Neuronal stem cell (in vitro differentiated cells): ENCODE data around the gene IFT25.

Experiments
- DNase-seq: peaks from one replicate; pipeline ENCODE4 v3.0.0-alpha.2; 2013; ENCODE audit warnings: low spot score
- H2AFZ ChIP-seq: one replicate; pipeline ENCODE4 v1.6.1; 2013; ENCODE audit warnings: mild to moderate bottlenecking, low read length, inconsistent platforms
- H2AK5ac ChIP-seq: 2 replicates; pipeline ENCODE4 v1.6.1; 2013; ENCODE audit warnings: low read depth, mild to moderate bottlenecking, inconsistent platforms, low read length, moderate library complexity, mixed read lengths
- H2BK120ac ChIP-seq: 2 replicates; pipeline ENCODE4 v1.6.1; 2013; ENCODE audit warnings: low read depth, mild to moderate bottlenecking, inconsistent platforms, low read length, moderate library complexity, mixed read lengths
- H2BK12ac ChIP-seq: one replicate; pipeline ENCODE4 v1.6.1; 2013; ENCODE audit warnings: low read length, inconsistent platforms
- H2BK15ac ChIP-seq: 2 replicates; pipeline ENCODE4 v1.6.1; 2013; ENCODE audit warnings: mild to moderate bottlenecking, low read length, inconsistent platforms, mixed read lengths
- H2BK5ac ChIP-seq: one replicate; pipeline ENCODE4 v1.6.1; 2013; ENCODE audit warnings: inconsistent platforms, mild to moderate bottlenecking, low read length, moderate library complexity
- H3K14ac ChIP-seq: one replicate; pipeline ENCODE4 v1.6.1; 2013; ENCODE audit warnings: low read length, inconsistent platforms
- H3K18ac ChIP-seq: 2 replicates; pipeline ENCODE4 v1.6.1; 2013; ENCODE audit warnings: low read length, inconsistent platforms
- H3K23ac ChIP-seq: 2 replicates; pipeline ENCODE4 v1.6.1; 2013; ENCODE audit warnings: low read depth, mild to moderate bottlenecking, mixed read lengths, low read length, inconsistent platforms; ENCODE audit not compliant: poor library complexity
- H3K27ac ChIP-seq: replicated peaks from 3 replicates; pipeline ENCODE4 v1.5.1; 2013; ENCODE audit warnings: low read length, inconsistent platforms
- H3K27me3 ChIP-seq, 3 experiments: 2 replicates each; pipeline ENCODE4 v1.6.1; 2013; ENCODE audit warnings: low read length in 3 of 3, mild to moderate bottlenecking in 2 of 3, inconsistent platforms in 1 of 3, low read depth in 1 of 3, mixed read lengths in 1 of 3, moderate library complexity in 1 of 3; ENCODE audit not compliant: control insufficient read depth in 3 of 3, insufficient read depth in 3 of 3
- H3K36me3 ChIP-seq, 2 donors: replicated peaks in 1 of 2; 2 replicates each; pipeline ENCODE4 v1.6.1; 2013; ENCODE audit warnings: low read length in 2 of 2; ENCODE audit not compliant: control insufficient read depth in 2 of 2, insufficient read depth in 2 of 2
- H3K4ac ChIP-seq: 2 replicates; pipeline ENCODE4 v1.6.1; 2013; ENCODE audit warnings: inconsistent platforms, mild to moderate bottlenecking, low read length, moderate library complexity
- H3K4me1 ChIP-seq, 2 donors: 1 replicate in 1 of 2; 2 replicates in 1 of 2; pipeline ENCODE4 v1.6.1; 2013; ENCODE audit warnings: low read length in 2 of 2, low read depth in 1 of 2; ENCODE audit not compliant: control insufficient read depth in 2 of 2, insufficient read depth in 1 of 2
- H3K4me2 ChIP-seq: one replicate; pipeline ENCODE4 v1.6.1; 2013; ENCODE audit warnings: mild to moderate bottlenecking, low read length, inconsistent platforms; ENCODE audit not compliant: insufficient read depth, poor library complexity, severe bottlenecking
- H3K4me3 ChIP-seq, 2 donors: 2 replicates each; pipeline ENCODE4 v1.5.1; 2013; ENCODE audit warnings: low read length in 2 of 2, mild to moderate bottlenecking in 2 of 2, inconsistent platforms in 1 of 2, moderate library complexity in 1 of 2
- H3K79me1 ChIP-seq: one replicate; pipeline ENCODE4 v1.6.1; 2013; ENCODE audit warnings: low read depth, mild to moderate bottlenecking, inconsistent platforms, low read length, moderate library complexity
- H3K9ac ChIP-seq: one replicate; pipeline ENCODE4 v1.6.1; 2013; ENCODE audit warnings: mild to moderate bottlenecking, low read depth, low read length, inconsistent platforms; ENCODE audit not compliant: poor library complexity
- H3K9me3 ChIP-seq, 2 donors: replicated peaks in 1 of 2; 2 replicates each; pipeline versions ENCODE3 to v1.6.1; 2013; ENCODE audit warnings: low read length in 2 of 2, mild to moderate bottlenecking in 2 of 2, inconsistent platforms in 1 of 2, low read depth in 1 of 2, mixed read lengths in 1 of 2, moderate library complexity in 1 of 2; ENCODE audit not compliant: control insufficient read depth in 2 of 2, insufficient read depth in 1 of 2
- H4K8ac ChIP-seq: one replicate; pipeline ENCODE4 v1.6.1; 2013; ENCODE audit warnings: low read depth, mild to moderate bottlenecking, inconsistent platforms, low read length, moderate library complexity
- H4K91ac ChIP-seq: one replicate; pipeline ENCODE4 v1.6.1; 2013; ENCODE audit warnings: low read length, low read depth, mild to moderate bottlenecking, inconsistent platforms; ENCODE audit not compliant: poor library complexity
- WGBS, 2 donors: extraction: QIAGEN DNeasy Blood & Tissue Kit; methylation state at CpG; one replicate each; pipeline ENCODE4 v1.1.7; 2013; ENCODE audit warnings: missing lambda C conversion rate in 2 of 2, mixed read lengths in 1 of 2; ENCODE audit not compliant: insufficient read length in 2 of 2, insufficient replicate concordance in 1 of 2; ENCODE audit errors: extremely low coverage in 2 of 2; 5-methylcytosine and 5-hydroxymethylcytosine counted together

The IFT25 gene

GRCh38 chr1:53936430-53936829 is 9.1 kb downstream of the IFT25 start:
- peaks cover 9 to 38% of the 10 kb centered on the region in 2 donors for H3K9me3 ChIP-seq
- H3K4ac ChIP-seq = no peak overlapping the region
- H3K4me1 ChIP-seq = no peaks in the 10 kb centered on the region
- no peak overlapping the region for H3K4me3 ChIP-seq
- no peak overlapping the region for H2BK120ac ChIP-seq
- no peak overlapping the region for H3K27ac ChIP-seq
- H2BK12ac ChIP-seq = no peak overlapping the region
- H3K23ac ChIP-seq = no peak overlapping the region
- H3K27me3 ChIP-seq = no peaks in the 10 kb centered on the region
- no peak overlapping the region for H3K14ac ChIP-seq
- no peak overlapping the region for H2AFZ ChIP-seq
- no peak overlapping the region for H2BK5ac ChIP-seq
- no peak overlapping the region for H2AK5ac ChIP-seq
- no peak overlapping the region for H4K8ac ChIP-seq
- no peak overlapping the region for H3K9ac ChIP-seq
- no peak overlapping the region for H3K4me2 ChIP-seq
- no CpG with 5 or more reads among the region's 1 CpG for WGBS, 2 donors
- H3K79me1 ChIP-seq = no peaks in the 10 kb centered on the region
- H2BK15ac ChIP-seq = no peak overlapping the region
- H3K18ac ChIP-seq = no peak overlapping the region
- no peak overlapping the region for H4K91ac ChIP-seq
- no peak for DNase-seq
- H3K36me3 ChIP-seq = peaks cover 8 to 83% of the 10 kb centered on the region in 2 donors

DNA sequence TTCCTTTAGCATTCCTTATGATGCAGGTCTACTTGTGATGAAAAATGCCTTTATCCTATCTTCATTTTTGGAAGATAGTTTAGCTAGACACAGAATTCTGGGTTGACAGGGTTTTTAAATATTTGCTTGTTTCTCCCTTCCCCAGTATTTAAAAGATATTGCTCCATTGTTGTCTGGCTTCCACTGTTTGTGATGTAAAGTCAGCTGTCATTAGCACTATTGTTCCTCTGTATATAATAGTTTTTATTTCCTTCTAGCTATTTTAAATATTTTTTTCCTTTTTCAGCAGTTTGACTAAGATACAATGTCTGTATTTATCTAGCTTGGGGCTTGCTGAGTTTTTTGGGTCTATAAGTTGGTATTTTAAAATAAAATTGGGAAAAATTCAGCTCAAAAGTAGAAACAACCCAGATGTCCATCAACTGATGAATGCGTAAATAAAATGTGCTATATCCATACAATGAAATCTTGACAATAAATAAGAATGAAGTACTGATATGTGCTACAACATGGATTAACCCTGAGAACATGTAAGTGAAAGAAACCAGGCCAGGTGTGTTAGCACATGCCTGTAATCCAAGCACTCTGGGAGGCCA is 11.2 kb downstream of the IFT25 start:
- no CpG with 5 or more reads among the region's 1 CpG for WGBS, 2 donors
- no peaks in the 10 kb centered on the region for H3K79me1 ChIP-seq
- no peak overlapping the region for H4K8ac ChIP-seq
- H3K9me3 ChIP-seq = peaks cover 9 to 38% of the 10 kb centered on the region in 2 donors
- no peak overlapping the region for H4K91ac ChIP-seq
- no peak overlapping the region for H2BK12ac ChIP-seq
- no peaks in the 10 kb centered on the region for H3K4me1 ChIP-seq
- no peak overlapping the region for H3K23ac ChIP-seq
- no peak overlapping the region for H2BK15ac ChIP-seq
- no peak overlapping the region for H3K18ac ChIP-seq
- no peak overlapping the region for H3K4ac ChIP-seq
- no peak overlapping the region for H3K4me3 ChIP-seq
- no peak overlapping the region for H3K9ac ChIP-seq
- H2AK5ac ChIP-seq = no peak overlapping the region
- no peak overlapping the region for H2BK120ac ChIP-seq
- no peak overlapping the region for H2AFZ ChIP-seq
- no peak overlapping the region for H3K4me2 ChIP-seq
- H3K27ac ChIP-seq = no peak overlapping the region
- H3K27me3 ChIP-seq = no peaks in the 10 kb centered on the region
- H2BK5ac ChIP-seq = no peak overlapping the region
- H3K14ac ChIP-seq = no peak overlapping the region
- no peak for DNase-seq
- peaks cover 8 to 90% of the 10 kb centered on the region in 2 donors for H3K36me3 ChIP-seq

DNA sequence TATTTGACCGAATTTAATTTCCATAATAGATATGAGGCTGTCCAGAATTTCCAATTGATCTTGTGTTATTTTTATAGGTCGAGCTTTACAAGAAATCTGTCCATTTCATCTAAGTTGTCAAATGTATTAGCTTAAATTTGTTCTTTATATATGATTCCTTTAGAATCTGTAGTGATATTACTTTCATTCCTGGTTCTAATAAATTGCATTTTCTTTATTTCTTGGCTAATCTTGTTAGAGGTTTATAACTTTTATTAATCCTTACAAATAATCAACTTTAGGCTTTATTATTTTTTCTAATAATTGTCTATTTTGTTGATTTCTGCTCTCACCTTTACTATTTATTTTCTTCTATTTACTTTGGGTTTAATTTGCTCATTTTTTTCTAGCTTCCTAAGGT is 14.0 kb downstream of the IFT25 start:
- Histone ChIP-seq H2BK5ac (no peak overlapping the region), H3K9ac (no peak overlapping the region), H2AK5ac (no peak overlapping the region), H3K4ac (no peak overlapping the region), H3K23ac (no peak overlapping the region), H3K18ac (no peak overlapping the region), H2BK12ac (no peak overlapping the region), H3K14ac (no peak overlapping the region), H3K4me3 (no peak overlapping the region), H2AFZ (no peak overlapping the region), H4K8ac (no peak overlapping the region), H2BK15ac (no peak overlapping the region), H4K91ac (no peak overlapping the region), H3K9me3 (peaks cover 9 to 35% of the 10 kb centered on the region in 2 donors), H3K4me1 (no peaks in the 10 kb centered on the region), H3K79me1 (no peaks in the 10 kb centered on the region), H3K4me2 (no peak overlapping the region), H3K27me3 (no peaks in the 10 kb centered on the region), H2BK120ac (no peak overlapping the region), H3K36me3 (peaks cover 11 to 94% of the 10 kb centered on the region in 2 donors), H3K27ac (no peak overlapping the region)
- DNase-seq = no peak
- WGBS, 2 donors = no CpG with 5 or more reads among the region's 2 CpGs

GRCh38 chr1:53930932-53931331 is 14.6 kb downstream of the IFT25 start:
- H3K18ac ChIP-seq = no peak overlapping the region
- no peak overlapping the region for H3K14ac ChIP-seq
- DNase-seq = no peak
- no peak overlapping the region for H3K23ac ChIP-seq
- no peak overlapping the region for H2AK5ac ChIP-seq
- H2AFZ ChIP-seq = no peak overlapping the region
- H3K9ac ChIP-seq = no peak overlapping the region
- H2BK15ac ChIP-seq = no peak overlapping the region
- no peak overlapping the region for H3K4me2 ChIP-seq
- H3K9me3 ChIP-seq = peaks cover 9 to 35% of the 10 kb centered on the region in 2 donors
- H3K27me3 ChIP-seq = no peaks in the 10 kb centered on the region
- no peak overlapping the region for H2BK12ac ChIP-seq
- H2BK5ac ChIP-seq = no peak overlapping the region
- H3K4me1 ChIP-seq = no peaks in the 10 kb centered on the region
- H4K91ac ChIP-seq = no peak overlapping the region
- no peak overlapping the region for H3K4ac ChIP-seq
- no peaks in the 10 kb centered on the region for H3K79me1 ChIP-seq
- H3K27ac ChIP-seq = no peak overlapping the region
- H3K4me3 ChIP-seq = no peak overlapping the region
- WGBS, 2 donors = no CpG with 5 or more reads among the region's 3 CpGs
- no peak overlapping the region for H4K8ac ChIP-seq
- H2BK120ac ChIP-seq = no peak overlapping the region
- peaks cover 11 to 94% of the 10 kb centered on the region in 2 donors for H3K36me3 ChIP-seq
